Activated T-helper 1 cell treated with anti-CD3 and anti-CD28 coated beads, Interleukin-2, amount 50 U/mL, for 16 hours (primary cell): ENCODE results near the gene TOP3B.

Experiments
- DNase-seq, 2 donors: peaks; one replicate each; pipeline ENCODE4 v3.0.0-alpha.2; 2020; ENCODE audit warnings: low read depth in 1 of 2, low spot score in 1 of 2

The TOP3B gene

GRCh38 chr22:21907638-21908522 lies 74.7 kb downstream of the TOP3B start:
- DNase-seq, result no peak
